Measurements from ENCODE around the gene A1BG. TPM values are rescaled to one million over a fixed set of nuclear protein-coding genes. Genes with fewer than 3 reads are reported as not detected.
A peak's percentile ranks its signal among the peaks of the same experiment; 100 is the strongest.
"Not testable (repeated sequence)": the region's sequence is repeated elsewhere in the genome, so short reads cannot be mapped to it uniquely, and the experiment has no call there.

Gene A1BG
- polyA plus RNA-seq, 4 donors, result 0.89 to 1.9 (median 1.3) TPM

DNA sequence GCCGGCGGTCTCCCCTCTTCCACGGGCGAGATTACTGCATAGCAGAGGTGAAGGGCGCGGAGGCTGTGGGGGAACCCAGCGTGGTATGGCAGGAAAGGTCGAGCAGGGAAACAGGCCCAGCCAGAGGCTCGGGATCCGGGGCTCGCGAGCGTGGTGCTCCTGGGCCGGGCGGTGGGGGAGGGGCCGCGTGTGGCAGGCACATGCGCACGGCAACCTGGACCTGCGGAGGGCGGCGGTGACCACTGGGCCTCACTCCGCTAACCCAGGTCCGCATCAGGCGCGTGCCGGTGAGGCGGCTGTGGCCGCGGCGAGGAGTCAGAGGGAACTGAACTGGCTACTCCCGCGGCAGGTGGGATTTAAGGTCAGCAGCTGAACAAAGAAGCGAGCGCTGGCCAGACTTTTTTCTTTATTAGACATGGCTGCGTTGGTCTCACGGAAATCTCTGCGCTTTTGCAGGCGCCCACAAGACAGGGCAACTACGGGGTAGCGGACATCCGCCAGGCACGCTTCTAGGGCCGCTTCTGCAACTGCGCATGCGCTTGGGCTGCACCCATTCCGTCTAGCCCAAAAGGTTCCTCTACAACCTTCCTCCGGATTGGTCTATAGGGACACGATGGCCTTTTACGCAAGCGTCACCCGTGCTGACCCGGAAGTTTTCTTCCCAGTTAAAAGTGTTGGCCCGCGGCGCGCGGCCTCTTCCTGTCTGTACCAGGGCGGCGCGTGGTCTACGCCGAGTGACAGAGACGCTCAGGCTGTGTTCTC, 33.5 kb upstream of the A1BG start, which contains the start of gene RPS5:
RPS5 (plus strand) TSS at position 694 of the 762 bp plus-strand sequence. CDS start 869 bp downstream, outside the sequence.
- peak; percentile 95 to 98 (median 96) for DNase-seq (ENCODE audit: low read depth in 4 of 4, low spot score in 3 of 4)

DNA sequence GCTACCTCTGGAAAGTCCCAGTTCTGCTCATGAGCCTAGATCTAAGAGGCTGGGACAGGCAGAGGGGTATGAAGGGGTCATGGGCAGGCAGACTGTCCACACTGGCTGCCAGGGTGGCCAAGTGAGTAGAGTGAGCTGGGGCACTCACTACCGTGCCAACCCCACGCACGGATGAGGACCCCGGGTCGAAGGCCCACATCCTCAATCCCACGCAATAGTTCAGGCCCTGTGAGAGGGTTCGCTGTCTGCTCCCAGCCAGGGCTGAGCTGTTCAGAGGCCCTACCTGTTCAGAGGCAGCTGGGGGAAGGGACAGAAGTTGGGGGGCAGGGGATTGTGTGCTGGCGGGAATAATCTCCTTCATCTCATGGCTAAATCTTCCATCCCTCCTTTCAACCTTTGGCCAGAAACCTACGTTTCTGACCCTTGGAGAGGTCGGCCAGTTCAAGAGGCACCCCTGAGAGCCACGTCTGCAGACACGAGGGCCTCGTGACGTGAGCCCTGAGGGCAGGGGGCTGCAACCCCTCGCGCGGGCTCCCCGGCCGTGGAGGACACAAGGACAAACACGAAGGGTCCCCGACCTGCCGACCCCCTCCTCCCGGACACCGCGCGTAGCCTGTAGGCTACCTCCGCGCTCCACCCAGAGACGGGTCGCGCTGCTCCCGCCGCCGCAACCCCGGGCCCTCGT, 32.7 kb upstream of the A1BG start:
- no peak for DNase-seq (ENCODE audit: low read depth in 4 of 4, low spot score in 3 of 4)

DNA sequence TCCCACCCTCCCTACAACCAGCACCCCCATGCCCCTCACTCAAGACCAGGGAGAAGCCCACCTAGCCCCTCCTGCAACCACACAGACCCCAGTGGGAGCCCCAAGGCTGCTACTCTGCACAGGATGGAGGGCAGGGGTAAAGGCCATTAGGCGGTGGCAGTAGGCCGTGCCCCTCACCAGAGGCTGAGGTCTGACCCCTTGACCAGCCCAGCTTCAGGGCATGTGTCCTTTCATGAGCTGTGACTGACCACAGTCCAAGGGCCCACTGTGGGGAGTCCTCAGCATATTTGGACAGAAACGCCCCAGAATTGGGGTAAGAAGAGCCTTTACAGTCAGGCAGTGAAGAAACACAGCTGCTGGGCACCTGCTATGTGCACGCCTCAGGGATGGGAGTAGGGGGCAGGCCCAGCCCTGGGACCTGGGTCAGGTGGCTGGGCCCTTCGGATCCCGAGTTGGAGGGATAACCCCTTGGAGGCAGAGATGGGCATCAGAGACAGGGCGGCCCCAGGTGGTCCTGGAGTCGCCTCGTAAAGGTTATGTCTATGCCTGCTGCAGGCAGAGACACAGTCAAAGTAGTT, 32.1 kb upstream of the A1BG start:
- DNase-seq (ENCODE audit: low read depth in 4 of 4, low spot score in 3 of 4), result no peak

DNA sequence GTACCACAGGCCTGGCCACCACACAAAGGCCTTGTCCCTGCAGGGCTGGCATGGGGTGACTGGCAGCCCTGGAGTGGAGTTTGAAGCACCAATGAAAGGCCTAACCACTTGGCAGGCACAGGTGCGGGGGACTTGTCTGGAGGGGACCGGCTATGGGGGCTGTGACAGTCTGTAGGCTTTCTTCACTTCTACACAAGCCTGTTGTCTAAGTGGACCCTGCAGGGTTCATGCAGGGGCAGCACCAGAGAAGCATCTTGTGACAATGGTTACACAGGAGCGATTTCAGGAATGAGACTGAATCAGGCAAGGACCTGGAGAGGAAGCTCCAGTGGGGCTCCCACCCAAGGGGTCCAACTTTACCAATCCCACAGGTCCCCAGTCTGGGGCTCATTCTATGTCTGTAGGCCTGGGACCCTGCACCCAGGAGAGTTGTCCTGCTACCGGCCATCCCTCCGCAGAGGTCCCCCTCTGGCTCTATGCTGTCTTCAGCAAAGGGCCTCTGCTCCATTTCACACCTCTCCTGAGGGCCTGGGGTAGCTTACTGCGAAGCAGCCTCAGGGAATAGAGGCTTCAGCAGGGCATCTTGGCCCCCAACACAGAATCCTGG, 29.8 kb upstream of the A1BG start:
- DNase-seq (ENCODE audit: low read depth in 4 of 4, low spot score in 3 of 4), result no peak

DNA sequence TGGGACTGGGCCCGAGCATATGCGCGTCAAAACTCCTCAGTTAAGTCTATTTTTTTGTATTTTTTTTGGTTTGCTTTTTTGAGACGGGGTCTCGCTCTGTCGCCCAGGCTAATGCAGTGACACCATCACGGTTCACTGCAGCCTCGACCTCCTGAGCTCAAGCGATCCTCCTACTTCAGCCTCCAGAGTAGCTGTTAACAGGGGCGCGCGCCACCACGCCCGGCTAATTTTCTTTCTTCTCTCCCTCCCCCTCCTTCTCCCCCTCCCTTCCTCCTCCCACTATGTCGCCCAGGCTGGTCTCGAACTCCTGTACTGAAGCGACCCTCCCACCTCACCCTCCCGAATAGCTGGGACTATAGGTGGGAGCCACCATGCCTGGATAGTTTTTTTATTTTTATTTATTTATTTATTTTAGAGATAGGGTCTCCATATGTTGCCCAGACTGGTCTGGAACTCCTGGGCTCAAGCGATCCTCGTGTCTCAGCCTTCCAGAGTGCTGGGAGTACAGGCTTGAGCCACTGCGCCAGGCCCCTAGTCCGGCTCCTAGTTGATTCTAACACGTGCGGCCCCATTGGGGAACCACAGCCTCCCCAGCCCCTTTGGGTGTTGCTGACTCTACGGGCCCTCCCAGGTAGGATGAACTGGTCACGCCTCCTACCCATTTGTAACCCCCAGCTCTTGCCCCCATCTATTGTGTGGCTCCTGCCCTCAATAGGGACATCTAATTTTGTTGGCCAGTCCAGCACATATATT, 28.3 kb upstream of the A1BG start:
- DNase-seq (ENCODE audit: low read depth in 4 of 4, low spot score in 3 of 4), result no peak

DNA sequence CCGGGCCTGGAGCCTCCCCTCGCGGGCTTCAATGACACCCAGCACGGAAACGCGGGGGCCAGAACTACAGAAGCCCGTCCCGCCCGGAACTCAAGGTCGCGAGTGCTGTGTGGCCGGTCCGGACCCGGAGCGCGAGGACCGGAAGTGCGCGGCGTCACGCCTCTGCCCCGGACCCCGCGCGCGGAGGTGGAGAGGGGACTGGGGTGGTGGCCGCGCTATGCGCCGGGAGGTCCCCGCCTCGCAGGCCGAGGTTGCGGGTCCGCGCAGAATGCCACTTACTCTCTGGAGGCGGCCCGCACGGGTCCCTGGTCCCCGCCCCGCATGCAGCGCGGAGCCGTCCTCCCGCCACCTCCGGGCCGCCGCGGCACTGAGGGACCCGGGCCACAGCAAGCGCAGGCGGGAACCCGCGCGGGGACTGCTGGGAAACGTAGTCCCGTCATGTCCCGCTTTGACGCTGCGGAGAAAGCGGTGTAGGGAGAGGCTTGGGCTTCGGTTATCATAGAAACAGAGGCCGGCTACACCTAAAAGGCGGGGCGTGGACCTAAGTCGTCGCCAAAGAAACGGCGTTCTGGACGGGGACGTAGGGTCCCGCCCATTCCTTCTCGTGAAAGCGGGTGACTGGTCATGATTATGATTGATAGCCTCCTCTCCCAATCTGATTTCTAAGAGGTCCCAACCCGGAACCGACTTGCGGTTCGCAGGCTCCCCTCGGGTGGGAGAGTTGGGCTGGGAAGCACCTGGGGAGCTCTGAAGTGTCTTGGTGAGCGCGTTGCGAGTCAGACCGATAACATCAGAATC, 27.6 kb upstream of the A1BG start, which contains the start of gene ZNF837:
ZNF837 (minus strand) TSS at position 369 of the 798 bp plus-strand sequence. CDS start 11,698 bp downstream, outside the sequence.
- DNase-seq (ENCODE audit: low read depth in 4 of 4, low spot score in 3 of 4), result peak; percentile 99 to 100 (median 100)

DNA sequence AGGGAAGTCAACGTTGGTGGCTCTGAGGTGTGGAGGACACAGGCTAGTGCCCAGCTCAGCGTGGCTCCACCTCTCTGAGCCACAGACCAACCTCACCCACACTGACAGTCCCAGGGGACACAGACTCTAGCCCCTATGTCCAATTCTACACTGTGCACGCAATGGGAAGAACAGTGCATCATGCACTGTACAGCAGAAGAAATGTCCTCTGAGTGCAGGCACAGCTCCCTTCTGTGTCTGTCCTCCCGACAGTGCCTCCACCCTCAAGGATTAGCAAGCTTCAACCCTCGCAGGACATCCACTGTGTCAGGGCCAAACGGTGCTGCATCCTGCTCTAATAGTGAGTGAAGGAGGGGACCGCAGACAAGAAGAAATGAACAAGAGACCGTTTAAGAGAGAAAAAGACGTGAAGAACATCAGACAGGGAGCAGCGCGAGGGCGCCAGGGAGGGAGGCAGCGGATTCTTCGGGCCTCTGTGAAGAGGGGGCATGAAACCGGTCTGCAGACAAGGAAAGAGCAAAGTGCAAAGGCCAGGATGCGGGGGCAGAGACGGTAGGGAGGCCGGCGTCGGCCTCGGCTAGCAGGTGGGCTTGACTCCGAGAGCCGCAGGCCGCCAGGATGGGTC, 26.9 kb upstream of the A1BG start:
- DNase-seq (ENCODE audit: low read depth in 4 of 4, low spot score in 3 of 4), result no peak

DNA sequence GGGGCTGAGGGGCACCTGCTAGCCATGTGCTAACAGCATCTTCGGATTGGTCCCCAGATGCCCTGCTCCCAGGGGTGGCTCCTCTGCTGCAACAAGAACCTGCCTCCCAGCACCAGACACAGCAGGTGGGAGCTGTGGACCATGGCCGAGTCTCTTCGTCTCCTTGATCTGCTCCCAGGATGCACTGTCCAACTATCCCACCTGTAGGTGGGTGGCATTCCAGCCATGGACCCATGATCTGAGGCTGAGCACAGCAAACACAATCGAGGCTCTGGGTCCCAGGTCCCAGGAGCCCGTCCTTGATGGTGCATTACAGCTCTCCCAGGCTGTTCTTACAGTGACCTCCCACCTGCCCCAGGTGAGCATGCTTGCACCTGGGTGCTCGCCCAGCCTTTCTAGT, 26.0 kb upstream of the A1BG start:
- DNase-seq (ENCODE audit: low read depth in 4 of 4, low spot score in 3 of 4), result no peak

DNA sequence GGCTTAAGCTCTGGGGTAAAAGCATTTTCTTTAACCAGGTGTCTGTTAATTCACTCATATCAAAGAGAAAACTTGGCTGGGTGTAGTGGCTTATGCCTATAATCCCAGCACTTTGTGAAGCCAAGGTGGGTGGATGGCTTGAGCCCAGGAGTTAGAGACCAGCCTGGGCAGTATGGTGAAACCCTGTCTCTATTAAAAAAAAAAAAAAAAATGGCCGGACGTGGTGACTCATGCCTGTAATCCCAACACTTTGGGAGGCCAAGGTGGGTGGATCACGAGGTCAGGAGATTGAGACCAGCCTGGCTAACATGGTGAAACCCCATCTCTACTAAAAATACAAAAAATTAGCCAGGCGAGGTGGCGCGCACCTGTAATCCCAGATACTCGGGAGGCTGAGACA, 23.4 kb upstream of the A1BG start:
- DNase-seq (ENCODE audit: low read depth in 4 of 4, low spot score in 3 of 4), result not testable (repeated sequence)

DNA sequence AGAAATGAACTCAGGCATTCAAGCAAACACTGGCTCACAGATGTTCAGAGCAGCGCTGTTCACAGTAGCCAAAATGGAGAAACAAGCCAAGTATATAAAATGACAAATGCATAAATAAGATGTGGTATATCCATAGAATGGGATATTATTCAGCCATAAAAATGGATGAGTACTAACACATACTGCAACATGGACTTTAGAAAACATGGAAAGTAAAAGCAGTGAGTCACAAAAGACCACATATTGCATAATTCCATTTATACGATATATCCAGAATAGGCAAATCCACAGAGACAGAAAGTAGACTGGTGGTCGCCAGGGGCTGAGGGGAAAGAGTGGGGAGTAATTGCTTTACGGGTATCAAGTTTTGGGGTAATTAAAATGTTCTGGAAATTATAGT, 20.9 kb upstream of the A1BG start:
- DNase-seq (ENCODE audit: low read depth in 4 of 4, low spot score in 3 of 4), result no peak

DNA sequence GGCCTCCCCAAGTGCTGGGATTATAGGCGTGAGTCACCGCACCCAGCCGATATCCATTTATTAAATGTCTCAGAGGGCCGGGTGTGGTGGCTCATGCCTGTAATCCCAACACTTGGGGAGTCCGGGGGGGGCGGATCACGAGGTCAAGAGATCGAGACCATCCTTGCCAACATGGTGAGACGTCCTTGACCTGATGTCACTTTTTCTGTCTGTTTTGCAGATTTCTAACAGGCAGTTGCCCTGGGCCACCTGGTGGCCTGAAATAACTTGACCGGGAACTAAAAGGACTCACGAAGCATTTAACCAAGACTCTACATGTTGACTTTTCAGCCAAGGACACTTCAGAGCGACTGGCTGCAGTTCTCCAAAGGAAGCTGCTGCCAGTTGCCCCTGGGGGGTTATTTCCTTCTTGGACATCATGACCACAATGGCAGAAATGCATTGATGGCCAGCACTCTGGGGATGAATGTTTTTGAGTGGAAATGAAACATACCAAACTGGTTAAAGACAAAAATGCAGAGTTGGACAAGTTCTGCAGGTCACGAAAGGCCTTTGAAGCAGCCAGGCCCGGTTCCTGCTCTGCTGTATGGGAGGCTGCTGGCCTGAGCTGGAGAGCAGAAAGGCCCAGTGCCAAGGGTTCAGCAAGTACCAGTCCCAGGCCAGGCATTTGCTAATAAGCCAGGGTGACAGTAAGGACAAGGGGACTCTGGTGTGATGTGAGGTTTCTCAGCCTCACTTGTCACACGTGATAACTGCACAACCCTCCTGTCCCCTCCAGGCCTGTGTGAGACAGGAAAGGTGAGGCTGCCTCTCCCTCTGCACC, 19.2 kb upstream of the A1BG start:
- DNase-seq (ENCODE audit: low read depth in 4 of 4, low spot score in 3 of 4), result no peak

DNA sequence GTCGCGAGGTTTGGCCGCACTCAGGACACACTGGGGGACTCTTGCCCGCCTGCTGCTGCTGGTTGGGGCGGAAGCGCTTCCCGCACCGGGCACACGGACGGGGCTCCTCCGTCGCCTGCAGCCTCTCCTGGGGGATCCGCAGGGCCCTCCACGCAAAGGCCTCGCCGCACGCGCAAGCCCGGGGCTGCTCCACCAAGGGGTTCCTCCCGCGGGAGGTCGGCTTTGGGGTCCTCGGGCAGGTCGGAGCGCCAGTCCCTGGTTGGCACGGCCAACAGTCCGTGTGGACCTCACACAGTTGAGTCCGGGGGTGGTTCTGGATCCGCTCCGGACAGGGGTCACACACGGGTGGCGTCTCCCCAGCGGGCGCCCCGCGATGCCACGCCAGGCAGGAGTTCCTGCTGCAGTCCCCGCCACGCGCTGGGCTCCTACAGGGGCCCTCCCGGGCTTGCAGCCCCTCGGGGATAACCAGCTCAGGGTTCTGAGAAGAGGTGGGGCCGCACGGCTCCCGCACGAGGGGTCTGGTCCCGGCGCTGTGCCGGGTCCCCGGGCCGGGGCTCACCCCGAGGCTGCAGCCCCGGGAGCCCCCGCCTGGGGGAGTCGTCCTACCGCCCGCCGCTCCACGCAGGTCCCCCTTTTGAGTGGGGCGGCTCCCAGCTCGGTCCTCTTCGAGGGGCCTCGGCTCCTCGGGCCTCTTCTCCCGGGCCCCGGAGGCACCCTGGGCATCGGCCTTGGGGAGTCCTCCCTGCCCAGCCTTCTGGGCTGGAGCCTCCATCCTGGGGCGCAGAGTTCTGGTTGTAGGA, 15.5 kb upstream of the A1BG start:
- DNase-seq (ENCODE audit: low read depth in 4 of 4, low spot score in 3 of 4), result no peak

DNA sequence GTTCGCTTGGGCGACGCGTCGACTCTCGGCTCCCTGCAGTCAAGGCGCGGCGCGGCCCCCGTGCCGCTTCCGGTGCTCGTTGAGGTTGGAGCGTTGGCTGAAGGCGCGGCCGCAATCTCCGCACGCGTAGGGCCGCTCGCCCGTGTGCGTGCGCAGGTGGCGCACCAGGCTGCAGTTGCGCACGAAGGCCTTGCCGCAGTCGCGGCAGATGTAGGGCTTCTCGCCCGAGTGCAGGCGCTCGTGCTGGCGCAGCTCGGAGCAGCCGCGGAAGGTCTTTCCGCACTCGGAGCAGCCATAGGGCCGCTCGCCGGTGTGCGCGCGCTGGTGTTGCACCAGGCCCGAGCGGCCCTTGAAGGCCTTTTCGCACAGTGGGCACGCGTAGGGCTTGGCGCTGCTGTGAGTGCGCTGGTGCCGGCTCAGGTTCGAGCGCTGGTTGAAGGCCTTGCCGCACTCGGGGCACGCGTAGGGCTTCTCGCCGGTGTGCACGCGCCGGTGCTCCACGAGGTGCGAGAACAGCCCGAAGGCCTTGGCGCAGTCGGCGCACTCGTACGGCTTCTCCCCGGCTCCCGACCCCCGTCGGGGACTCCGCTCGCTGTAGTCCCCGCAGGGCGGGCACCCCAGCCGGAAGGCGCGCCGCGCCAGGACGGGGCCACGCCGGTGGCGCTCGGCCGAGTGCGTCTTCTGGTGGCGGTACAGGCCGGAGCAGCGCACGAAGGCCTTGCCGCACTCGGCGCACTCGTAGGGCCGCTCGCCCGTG, 14.6 kb upstream of the A1BG start:
- no peak for DNase-seq (ENCODE audit: low read depth in 4 of 4, low spot score in 3 of 4)

DNA sequence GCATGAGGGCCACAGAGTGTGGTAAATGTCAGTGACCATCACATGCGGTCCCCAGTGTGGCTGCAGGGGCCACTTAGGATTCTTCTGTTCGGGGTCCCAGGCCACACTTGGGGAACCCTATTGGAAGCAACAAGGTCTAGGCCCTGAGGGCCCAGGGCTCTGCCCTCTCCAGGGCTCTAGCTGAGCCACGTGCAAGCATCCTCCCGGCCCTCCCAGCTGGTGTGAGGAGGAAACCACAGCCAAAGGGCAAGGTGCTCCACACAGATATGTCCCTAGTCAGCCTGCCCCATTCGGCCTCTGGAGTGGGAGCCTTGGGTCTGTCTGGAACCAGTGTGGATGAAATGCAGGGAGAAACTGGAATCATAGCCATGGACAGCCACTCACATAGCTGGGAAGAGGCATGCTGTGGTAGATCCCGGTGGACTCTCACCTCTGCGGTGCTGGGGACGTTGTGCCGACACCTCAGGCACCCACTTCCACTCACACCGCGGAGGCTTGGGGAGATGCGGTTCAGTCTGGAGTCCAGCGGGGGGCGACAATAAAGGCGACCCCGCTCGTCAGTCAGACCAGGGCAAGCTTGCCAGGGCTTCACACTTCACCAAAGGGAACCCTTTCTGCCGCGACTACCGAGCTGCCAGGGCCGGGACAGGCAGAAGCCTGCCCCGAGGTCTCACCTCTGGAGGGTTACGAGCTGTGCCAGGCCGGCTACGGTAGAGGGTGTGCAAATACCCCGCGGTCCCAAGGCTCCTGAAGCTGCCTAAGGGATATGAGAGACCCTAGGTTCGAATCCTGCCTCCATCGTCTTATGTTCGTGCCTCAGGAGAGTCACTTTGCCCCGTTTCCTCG, 13.5 kb upstream of the A1BG start:
- no peak for DNase-seq (ENCODE audit: low read depth in 4 of 4, low spot score in 3 of 4)

DNA sequence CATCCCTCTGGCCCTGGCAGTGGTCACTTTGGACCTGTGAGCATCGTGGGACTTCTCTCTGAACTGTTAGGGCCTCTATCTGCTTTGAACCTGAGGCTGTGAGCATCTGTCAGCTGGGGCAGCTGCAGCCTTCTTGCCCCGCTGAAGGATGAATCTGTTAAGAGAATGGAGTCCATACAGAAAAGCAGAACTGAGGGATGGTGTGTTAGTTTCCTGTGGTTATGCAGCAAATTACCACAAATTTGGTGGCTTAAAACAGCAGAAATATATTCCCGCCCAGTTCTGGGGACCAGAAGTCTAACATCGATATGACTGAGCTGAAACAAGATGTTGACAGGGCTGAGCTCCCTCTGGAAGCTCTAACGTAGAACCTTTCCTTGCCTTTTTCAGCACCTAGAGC, 10.9 kb upstream of the A1BG start:
- DNase-seq (ENCODE audit: low read depth in 4 of 4, low spot score in 3 of 4), result no peak
